ENCODE measurements around the gene TNNT1.
"Not testable (repeated sequence)": the region's sequence is repeated elsewhere in the genome, so short reads cannot be mapped to it uniquely, and the experiment has no call there.

The TNNT1 gene

GRCh38 chr19:55109527-55110291 is 39.3 kb downstream of the TNNT1 start:
- DNase-seq (ENCODE audit: low read depth in 2 of 2) = no peak

- DNase-seq (ENCODE audit: low read depth in 2 of 2) = not testable (repeated sequence)
Observed at GRCh38 chr19:55107252-55107651, 41.8 kb downstream of the TNNT1 start.

- no peak for DNase-seq (ENCODE audit: low read depth in 2 of 2)
Observed at GRCh38 chr19:55106591-55106990, 42.4 kb downstream of the TNNT1 start.

- DNase-seq (ENCODE audit: low read depth in 2 of 2) = no peak
Observed at GRCh38 chr19:55105237-55105636, 43.8 kb downstream of the TNNT1 start.

GRCh38 chr19:55103190-55103589 is 45.8 kb downstream of the TNNT1 start:
- no peak for DNase-seq (ENCODE audit: low read depth in 2 of 2)

GRCh38 chr19:55101261-55101660 is 47.7 kb downstream of the TNNT1 start:
- no peak for DNase-seq (ENCODE audit: low read depth in 2 of 2)

GRCh38 chr19:55099557-55100506 is 49.2 kb downstream of the TNNT1 start:
- DNase-seq (ENCODE audit: low read depth in 2 of 2) = no peak

- DNase-seq (ENCODE audit: low read depth in 2 of 2) = no peak
Observed at GRCh38 chr19:55098716-55099556, 50.1 kb downstream of the TNNT1 start.

GRCh38 chr19:55097864-55098715 is 50.9 kb downstream of the TNNT1 start:
- DNase-seq (ENCODE audit: low read depth in 2 of 2) = no peak

GRCh38 chr19:55096061-55096701 is 52.8 kb downstream of the TNNT1 start:
- no peak for DNase-seq (ENCODE audit: low read depth in 2 of 2)

GRCh38 chr19:55095260-55096060 is 53.5 kb downstream of the TNNT1 start:
- DNase-seq (ENCODE audit: low read depth in 2 of 2) = no peak

- no peak for DNase-seq (ENCODE audit: low read depth in 2 of 2)
Observed at GRCh38 chr19:55094456-55095259, 54.3 kb downstream of the TNNT1 start.

GRCh38 chr19:55092423-55093318 is 56.3 kb downstream of the TNNT1 start:
- no peak for DNase-seq (ENCODE audit: low read depth in 2 of 2)

- no peak for DNase-seq (ENCODE audit: low read depth in 2 of 2)
Observed at GRCh38 chr19:55091955-55092354, 57.1 kb downstream of the TNNT1 start.

GRCh38 chr19:55091126-55091910 is 57.7 kb downstream of the TNNT1 start:
- no peak for DNase-seq (ENCODE audit: low read depth in 2 of 2)

- DNase-seq (ENCODE audit: low read depth in 2 of 2) = no peak
Observed at GRCh38 chr19:55090564-55090963, 58.4 kb downstream of the TNNT1 start.
